AG09319 (cell line): ENCODE results near the gene CPLX1.

Source experiments
- DNase-seq: peaks from one replicate; pipeline ENCODE4 v3.0.0-alpha.2; 2010; ENCODE audit warnings: low read depth; ENCODE audit errors: extremely low read depth
- TF ChIP-seq, protein P1 (sequence below): IDR thresholded peaks from 2 replicates; pipeline ENCODE4 v1.5.1; 2011; ENCODE audit warnings: low read depth, mild to moderate bottlenecking, inconsistent platforms, low read length, moderate library complexity

The CPLX1 gene

DNA sequence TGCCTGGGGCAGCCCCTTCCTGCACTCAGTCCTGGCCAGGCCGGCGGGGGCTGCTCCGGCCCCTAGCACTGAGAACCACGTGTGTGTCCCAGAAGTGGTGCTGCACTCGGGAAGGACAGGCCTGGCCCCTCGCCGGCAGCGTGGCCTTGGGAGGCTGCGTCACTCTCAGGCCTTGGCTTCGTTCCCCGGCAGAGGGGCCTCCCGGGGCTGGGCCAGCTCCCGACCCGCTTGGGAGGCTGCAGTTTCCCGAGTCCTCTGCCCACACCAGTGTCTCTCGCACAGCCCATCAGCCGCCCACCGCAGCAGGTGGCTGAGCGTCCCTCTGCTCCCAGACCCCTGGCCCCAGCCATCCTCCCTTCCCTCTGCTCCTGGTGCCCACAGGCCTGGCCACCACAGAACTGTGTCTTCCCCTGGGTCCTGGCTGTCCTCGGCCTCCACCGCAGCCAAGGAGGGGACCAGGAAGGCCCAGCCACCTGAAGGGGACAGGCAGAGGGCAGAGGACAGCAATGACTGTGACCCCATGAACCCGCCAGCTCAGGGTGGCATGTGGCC lies 10.9 kb upstream of the CPLX1 start:
- no peak for DNase-seq
- TF ChIP-seq, protein P1, sequence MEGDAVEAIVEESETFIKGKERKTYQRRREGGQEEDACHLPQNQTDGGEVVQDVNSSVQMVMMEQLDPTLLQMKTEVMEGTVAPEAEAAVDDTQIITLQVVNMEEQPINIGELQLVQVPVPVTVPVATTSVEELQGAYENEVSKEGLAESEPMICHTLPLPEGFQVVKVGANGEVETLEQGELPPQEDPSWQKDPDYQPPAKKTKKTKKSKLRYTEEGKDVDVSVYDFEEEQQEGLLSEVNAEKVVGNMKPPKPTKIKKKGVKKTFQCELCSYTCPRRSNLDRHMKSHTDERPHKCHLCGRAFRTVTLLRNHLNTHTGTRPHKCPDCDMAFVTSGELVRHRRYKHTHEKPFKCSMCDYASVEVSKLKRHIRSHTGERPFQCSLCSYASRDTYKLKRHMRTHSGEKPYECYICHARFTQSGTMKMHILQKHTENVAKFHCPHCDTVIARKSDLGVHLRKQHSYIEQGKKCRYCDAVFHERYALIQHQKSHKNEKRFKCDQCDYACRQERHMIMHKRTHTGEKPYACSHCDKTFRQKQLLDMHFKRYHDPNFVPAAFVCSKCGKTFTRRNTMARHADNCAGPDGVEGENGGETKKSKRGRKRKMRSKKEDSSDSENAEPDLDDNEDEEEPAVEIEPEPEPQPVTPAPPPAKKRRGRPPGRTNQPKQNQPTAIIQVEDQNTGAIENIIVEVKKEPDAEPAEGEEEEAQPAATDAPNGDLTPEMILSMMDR = no peak

DNA sequence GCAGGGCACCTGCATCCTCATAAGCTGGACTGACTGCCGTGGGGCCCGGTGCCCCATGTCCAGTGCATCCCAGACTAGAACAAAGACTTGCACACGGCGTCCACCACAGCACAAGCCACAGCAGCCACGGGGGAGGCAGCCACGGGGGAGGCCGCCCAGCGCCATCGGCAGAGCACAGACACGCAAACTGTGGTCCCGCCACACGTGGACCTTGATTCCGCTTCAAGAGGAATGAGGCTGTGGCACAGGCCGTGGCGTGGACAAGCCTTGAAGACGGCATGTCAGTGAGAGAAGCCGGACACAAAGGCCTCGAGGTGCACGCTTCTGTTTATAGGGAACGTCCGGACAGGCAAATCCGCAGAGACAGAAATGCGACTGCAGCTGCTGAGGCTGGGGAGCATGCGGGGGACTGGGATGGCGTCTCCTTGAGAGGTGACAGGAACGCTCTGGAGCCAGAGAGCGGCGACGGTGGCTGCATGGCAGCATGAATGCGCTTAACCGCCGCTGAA lies 10.1 kb upstream of the CPLX1 start:
- no peak for DNase-seq
- TF ChIP-seq, protein P1 = no peak

DNA sequence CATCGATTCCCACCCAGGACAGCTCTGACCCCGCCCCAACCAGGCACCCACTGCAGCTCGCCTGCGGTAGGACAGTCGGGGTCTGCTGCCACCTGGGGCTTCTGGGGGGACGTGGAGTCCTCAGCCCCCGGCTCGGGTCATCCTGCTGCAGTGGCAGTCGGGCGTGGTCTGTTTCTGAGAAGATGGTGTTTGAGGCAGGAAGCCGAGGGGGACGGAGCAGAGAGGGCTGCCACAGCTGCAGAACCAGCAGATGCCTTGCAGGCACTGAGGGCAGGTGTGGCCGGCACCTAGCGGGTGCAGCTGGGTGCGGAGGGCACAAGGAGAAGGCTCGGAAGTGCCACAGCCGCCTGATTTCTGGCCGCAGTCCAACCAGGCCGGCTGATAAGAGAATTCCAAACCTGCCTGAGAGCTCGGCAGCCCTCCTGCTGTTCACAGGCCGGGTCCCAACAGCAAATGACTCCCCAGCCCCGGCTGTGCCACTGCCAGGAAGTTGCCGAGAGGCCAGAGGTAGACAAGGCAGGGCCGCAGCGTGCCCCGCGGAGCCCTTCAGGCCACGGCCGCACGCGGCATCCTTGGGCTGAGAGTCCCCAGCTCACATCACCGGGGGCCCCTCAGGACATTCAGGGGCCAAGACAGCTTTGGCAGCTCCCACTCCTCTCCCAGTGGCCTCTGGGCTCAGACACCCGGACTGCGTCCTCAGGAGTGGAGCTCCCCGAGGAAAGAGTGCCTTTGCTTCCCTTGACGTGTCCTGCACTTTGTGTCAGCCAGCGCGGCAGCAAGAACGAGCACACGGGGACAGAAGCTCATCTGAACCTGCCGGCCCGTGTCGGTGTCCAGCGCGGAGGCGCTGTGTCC lies 9.4 kb upstream of the CPLX1 start:
- TF ChIP-seq, protein P1 = no peak
- DNase-seq = no peak

DNA sequence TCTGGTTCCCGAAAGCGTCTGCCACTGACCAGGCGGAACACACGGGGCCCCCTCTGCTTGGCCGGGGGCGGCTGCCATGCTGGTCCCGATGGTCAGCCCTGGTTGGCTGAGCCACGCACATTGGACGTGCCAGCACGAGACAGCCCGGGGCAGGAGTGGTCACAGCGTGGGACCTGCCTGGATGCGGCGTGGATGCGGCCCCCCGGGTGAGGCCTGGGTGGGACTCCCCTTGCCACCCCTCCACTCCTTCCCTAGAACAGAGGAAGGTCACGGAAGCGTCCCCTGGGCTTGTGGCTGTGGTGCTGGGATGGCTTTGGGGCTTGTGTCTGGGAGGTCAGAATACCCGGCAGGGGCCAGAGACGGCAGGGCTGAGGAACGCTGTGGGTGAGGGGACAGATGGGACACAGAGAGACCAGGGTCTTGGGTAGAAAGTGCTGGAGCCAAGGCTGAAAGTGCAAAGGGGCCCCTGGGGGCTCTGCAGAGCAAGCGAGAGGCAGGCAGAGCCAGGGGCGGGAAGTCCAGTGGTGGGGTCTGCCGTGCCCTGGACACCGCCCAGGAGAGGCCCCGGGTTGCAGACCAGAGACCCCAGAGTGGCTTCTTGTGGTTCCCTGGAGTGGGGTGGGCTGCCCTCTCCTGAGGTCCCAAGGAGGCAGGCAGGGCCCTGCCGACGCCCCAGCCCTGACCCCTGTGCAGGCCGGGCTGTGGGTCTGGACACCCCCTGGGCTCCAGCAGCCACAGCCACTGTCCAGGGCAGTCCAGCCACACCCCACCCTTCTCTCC lies 8.6 kb upstream of the CPLX1 start:
- no peak for DNase-seq
- TF ChIP-seq, protein P1 = no peak

DNA sequence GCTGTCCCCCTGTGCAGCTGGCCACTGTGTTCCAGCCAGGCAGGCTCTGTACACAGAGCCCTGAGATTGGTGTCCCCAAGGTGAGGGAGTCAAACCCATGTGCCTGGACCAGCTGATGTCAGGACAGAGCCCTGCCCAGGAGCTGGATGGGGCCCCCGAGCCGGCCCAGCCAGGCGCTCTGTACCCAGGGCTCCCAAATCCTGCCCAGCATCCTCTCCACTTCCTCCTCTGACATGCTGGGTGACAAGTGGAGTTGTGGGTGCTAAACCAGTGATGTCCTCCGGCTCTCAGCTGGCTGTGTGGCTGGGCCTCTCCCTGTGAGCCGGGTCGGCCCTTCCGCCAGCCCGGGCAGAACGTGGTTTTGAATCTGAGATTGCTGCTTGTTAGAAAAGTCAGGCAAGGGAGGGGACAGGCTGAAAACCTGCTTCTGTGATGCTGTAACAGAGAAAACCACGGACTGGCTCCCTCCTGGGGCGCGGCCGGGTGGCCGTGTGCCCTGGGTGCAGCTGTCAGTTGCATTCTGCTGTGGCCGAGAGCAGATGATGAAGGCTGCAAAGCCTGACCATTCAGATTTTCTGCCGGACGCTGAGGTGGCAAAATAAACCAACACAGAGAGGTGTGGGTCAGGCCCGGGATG lies 7.9 kb upstream of the CPLX1 start:
- TF ChIP-seq, protein P1 = no peak
- no peak for DNase-seq

DNA sequence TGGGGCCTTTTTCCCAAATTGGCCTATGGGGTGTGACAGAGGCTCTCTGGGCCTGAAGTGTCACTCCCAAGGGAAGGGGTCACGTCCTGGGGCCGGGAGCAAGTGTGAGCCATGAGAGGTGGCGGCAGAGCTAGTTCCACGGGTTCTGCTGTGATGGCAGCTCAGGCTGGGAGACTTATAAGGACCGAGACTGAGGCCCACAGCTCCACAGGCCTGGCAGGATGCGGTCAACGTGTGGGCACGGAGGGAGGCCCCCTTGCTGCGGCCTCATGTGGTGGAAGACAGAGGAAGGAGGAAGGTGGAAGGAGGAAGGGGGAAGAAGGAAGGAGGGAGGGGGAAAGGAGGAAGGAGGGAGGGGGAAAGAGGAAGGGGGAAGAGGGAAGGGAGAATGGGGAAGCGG lies 7.2 kb upstream of the CPLX1 start:
- no peak for DNase-seq
- TF ChIP-seq, protein P1 = no peak
